SK-N-DZ (cell line): ENCODE results near the gene CFAP206.
A peak's percentile ranks its signal among the peaks of the same experiment; 100 is the strongest.
"Not testable (repeated sequence)": the region's sequence is repeated elsewhere in the genome, so short reads cannot be mapped to it uniquely, and the experiment has no call there.

ENCODE experiments used
- DNase-seq: peaks from one replicate; pipeline ENCODE4 v3.0.0-alpha.2; 2015; ENCODE audit warnings: low spot score

Gene CFAP206

DNA sequence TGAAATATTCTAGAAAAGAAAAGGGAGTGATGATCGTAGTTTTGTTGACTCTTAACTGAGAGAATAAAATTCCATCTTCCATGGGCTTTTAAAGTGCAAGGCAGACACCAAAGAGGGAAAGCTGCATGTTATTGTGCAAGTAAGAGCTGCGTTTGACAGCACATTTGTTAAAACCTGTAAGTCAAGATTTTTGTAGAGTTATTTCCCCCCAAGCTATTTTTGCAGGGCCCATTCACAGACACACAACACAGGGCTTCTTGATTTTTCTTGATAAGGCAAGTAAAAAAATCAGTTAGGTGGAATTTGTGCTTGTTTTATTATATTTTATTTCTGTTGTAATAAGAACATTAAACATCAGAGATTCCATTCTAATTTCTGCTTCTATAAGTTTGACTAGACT is 13.8 kb downstream of the CFAP206 start:
- DNase-seq: no peak

DNA sequence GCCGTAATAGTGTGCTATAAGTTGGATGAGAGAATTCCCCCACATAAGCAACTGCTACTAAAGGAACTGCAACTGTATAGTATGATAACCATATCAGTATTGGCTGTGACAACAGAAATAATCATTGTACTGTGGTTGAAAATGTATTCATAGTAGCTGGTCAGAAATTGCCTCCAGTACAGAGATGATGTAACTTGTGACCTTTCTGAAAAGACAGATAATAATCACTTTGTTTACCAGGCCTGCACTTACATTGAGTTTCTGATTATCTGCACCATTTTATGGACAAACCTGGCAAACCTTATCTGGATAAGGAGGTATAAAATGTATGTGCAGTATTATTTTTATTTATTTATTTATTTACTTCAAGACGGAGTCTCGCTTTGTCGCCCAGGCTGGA is 19.0 kb downstream of the CFAP206 start:
- DNase-seq: no peak

DNA sequence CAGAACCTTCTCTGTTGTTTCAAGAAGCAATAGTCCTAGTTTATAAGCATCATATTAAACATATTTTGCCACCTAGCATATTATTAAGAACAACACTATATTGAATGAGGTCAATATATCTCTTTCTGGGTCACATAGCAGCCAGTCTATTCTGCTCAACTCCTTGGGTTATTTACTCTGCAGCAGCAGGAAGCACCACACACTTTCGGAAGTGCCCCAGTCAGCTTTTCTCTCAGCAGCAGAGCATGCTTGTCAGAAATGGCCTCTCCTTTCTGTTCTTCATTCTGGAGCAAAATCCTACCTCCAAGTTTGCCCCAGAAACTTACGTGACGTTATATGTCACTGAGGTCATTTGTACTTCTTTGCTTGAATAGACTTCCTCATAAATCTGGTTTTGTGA is 22.7 kb downstream of the CFAP206 start:
- no peak for DNase-seq

DNA sequence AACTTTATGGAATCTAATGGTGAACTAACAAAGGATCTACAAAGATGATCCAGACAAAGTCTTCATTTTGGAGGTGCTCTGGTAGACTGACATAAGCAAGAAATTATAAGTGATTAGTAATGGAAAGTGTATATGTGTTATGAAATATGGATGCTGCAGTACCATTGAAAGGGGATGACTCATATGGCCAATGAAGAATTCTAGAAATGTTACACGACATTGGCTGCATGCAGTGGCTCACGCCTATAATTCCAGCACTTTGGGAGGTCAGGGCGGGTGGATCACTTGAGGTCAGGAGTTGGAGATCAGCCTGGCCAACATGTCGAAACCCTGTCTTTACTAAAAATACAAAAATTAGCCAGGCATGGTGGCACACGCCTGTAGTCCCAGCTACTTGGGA is 23.5 kb downstream of the CFAP206 start:
- DNase-seq: no peak

DNA sequence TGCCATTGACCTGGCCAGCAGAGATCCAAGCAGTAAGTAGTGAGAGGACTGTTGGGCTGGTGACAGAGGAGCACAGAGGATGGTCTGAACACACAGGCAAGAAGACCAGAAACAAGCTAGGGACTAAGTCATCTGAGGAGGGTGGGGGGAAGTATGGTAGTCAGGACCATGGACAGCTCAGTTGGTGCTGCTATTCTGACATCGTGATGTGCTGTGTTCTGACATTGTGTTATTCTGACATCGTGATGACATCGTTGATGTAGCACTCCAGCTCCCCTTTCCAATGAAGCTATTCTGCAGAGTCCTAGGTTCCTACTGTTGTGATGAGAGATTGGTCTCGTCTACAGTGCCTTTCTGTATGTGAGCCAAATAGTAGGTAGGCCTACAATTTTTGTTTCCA is 28.7 kb downstream of the CFAP206 start:
- DNase-seq: peak; percentile 50

DNA sequence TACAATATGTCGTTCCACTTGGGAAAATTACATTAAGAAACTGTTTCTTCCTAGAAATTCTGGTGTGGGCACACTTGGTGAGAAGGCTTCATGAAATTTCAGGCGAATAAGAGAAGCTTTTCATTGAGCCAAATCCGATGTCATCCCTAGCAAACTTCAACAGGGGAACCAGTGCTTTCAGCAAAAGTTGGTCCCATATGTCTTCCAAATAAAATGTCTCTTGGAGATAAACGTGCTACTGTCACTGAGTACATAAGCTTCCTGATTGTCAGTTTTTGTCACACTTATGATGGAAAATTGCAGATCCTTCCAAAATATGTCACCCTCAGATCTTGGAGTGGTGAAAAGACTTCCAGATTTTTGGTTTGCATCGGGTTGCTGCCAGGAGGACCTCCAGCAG is 33.9 kb downstream of the CFAP206 start:
- no peak for DNase-seq

DNA sequence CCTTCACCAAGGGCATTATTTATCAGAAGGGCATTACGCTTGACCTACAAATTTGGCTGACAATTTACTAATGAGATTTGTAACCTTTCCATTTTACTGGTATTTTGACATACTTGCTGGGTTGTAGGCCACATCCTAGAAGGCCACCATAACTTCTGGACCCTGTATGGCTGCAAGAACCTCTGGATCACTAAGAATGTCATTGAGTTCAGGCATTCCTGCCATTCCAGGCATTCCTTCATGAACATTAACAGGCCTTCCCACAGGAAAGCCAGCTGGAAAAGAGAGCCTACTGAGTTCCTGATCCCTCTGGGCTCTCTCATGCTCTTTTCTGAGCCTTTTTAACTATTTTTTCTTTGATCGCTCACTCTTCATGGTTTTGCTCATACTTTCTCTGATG is 36.6 kb downstream of the CFAP206 start:
- no peak for DNase-seq

DNA sequence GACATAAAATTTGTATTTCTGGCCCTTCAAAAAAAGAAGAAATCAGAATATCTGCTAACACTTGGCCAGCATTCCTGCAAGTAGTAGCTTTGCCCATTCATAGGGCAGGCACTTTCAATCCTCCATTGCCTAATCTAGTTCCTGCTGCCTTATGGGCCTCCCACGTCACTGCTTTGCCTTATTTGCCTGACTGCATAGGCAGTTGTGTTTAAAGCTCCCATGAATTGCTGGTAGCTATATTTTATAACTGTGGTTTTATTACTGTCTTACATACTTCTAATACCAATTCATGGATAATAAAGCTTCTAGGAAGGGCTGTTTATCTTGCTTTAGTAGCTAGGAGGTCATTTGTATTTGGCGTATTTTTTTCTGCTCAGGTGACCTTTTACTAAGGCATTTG is 57.3 kb downstream of the CFAP206 start:
- no peak for DNase-seq

DNA sequence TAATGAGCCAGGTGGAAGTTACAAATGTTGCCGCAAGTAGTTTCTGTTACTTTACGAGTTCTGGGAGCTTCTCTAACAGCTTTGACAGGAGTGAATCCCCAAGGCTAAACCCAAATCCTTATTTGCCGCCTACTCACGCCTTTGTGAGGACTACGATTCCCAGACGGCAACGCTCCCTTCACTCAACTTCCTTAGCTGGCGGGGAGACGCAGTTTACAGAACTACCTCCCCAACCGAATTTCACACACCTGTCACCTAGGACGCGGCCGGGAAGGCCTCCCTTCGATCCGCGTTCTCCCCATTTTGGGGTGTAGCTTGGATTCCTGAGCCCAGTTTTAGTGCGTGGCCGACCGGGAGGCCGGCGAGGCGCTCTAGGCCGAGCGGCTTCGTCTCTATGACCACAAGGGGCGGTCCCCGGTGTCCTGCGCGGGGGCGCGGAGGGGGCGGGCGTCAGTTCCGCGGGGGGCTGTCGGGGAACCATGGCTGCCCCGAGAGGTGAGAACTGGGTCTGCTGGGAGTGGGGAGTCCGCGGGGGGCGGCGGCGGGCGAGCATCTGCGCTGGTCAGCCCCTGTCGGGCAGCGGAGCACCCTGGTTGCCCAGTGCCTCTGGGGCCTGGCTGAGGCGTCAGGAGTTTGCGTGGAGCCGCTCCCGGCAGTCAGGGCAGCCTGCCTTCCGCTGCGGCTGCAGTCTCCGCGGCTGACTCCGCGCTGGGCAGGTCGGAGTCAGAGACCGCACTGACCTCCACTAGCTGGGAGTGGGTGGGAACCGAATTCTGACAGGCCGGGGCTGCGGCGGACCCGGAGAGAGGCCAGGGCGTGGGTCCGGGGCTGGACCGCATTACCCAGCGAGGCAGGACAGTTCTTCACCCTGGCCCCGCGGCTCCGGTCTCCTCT is 65.0 kb downstream of the CFAP206 start, which contains the start of gene SLC35A1:
SLC35A1 (plus strand) TSS at position 450 of the 894 bp plus-strand sequence; CDS start at position 480, 30 bp downstream.
- DNase-seq: peak; percentile 87

DNA sequence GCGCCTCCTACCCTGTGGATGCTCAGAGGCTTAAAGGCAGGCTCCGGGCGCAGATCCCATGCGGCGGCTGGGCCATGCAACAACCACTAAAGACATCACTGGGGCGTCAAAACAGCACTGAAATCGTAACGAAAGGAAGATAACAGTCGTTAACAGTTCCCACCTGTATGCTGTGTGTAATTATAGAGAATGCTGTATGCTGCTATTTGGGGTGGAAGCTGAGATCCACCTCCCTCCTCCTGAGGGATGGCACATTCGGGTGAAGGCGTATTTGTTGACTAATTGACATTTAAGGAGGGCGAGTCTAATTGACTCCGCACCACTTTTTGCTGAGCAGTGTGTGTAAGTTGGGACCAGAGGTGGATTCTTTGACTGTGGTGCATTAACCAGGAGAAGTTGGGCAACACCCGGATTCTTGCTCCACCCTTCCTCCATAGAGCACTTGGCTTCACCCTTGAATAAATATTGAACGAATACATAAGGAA is 65.7 kb downstream of the CFAP206 start:
- DNase-seq: peak; percentile 68

DNA sequence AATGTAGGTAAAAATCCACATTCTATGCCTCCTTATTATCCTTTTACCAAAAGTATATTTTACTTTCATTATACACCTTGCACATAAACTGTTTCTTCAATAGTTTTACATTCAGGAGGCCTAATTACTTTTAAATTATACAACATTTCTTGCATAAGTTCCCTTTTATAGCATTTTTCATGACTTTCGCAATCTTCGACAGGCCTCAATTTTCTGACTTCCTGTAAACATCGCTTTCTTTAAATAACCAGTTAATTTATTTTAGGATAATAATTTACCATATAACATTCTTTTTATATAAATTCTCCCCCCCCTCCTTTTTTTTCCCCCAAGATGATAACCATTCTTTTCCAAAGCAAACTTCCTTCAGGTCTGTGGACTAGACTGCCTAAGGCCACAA is 74.2 kb downstream of the CFAP206 start:
- DNase-seq: no peak

DNA sequence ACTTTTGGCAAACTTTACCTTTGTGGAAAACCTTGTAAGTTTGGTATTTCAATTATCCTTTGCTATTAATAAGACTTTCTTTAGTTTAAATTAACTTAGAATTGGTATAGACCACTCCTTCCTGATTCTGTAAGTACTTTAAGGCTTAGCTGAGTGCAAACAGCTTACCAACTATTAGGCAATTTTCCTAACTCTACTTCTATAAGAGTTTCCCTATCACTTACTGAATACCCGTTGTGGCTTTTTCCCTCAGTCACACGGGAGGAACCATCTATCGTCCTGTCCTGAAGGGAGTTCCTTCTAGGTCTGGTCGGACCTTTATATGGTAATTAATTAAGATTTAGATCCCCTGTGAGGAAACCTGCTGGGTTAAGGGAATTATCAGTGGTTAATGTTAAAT is 74.6 kb downstream of the CFAP206 start:
- DNase-seq: no peak

DNA sequence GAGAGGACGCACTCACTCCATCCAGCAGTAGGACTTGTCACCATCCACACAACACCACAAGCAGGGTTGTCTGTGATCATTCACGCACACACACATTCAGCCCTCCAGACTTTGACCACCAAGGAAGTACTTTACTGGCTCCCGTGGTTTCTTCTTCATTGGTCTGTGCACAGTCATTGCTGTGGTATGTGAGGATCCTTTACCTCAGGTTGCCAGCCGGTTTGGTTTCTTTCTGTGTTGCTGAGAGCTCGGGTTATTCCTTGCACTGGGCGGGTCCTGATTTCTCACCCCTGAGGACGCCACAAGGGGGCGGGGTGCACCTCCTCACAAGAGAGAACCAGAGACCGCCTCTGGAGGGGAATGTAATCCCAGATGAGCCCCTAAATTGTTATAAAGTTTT is 76.2 kb downstream of the CFAP206 start:
- no peak for DNase-seq

DNA sequence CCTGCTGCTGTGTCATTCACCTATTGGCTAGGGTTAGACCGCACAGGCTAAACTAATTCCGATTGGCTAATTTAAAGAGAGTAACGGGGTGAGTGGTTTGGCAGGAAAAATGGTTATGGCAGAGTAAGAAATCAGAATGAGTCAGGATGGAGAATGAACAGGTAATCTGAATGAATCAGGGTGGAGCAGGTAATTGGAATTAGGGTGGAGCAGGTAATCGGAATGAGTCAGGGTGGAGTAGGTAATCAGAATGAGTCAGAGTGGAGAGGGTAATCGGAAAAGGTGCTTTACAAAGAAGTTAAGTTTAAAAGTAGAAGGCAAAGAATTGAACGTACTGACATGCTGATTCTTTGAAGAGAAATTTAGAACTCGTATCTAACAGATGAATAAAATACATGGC is 76.7 kb downstream of the CFAP206 start:
- DNase-seq: no peak

DNA sequence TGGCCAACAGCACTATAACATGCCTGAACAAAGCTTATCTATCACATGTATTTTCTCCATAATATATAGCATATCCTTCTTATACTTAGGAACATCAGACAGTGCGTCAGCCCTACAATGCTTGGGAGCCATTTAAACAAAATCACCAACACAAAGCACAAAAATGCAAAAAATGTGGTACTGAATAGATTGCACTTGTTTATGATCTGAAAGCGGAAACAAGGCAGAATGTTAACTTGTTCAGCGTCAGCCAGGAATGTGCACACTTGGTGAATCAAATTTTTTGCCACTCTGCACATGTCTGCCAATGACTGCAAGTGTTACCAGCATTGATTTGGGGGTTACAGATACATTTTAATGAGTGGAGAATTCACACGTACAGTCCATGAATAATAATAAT is 79.8 kb downstream of the CFAP206 start:
- DNase-seq: no peak

DNA sequence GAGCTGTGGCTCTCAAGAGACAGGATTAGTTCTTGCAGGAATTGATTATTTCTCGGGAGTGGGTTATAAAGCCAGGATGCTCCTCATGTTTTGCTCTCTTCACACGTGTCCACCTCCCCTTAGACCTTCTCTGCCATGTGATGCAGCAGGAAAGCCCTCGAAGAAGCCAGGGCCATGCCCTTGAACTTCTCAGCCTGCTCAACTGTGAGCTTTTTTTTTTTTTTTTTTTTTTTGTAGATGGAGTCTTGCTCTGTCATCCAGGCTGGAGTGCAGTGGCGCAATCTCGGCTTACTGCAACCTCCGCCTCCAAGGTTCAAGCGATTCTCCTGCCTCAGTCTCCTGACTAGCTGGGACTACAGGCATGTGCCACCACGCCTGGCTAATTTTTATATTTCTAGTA is 81.6 kb downstream of the CFAP206 start:
- DNase-seq: not testable (repeated sequence)

DNA sequence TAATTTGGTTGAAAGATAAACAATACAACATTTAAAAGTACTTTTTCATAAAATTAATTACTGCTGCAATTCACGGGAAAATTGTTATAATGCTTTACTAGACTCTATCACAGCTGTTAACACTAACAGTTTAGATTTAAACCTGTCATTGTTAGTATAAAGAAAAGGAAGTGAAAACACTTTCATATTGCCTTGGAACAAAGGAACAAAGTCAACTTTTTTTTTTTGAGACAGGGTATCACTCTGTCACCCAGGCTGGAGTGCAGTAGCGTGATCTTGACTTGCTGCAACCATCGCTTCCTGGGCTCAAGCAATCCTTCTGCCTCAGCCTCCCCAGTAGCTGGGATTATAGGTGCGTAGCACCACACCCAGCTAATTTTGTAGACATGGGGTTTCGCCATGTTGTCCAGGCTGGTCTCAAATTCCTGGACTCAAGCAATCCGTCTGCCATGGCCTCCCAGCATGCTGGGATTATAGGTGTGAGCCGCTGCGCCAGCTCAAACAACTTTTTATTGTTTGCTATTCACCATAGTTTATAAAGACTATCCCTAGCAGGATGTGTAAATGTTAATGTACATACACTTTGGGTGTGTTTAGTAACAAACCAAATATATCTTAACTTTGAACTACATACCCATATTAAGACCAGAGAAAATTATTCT is 87.1 kb downstream of the CFAP206 start:
- DNase-seq: no peak

DNA sequence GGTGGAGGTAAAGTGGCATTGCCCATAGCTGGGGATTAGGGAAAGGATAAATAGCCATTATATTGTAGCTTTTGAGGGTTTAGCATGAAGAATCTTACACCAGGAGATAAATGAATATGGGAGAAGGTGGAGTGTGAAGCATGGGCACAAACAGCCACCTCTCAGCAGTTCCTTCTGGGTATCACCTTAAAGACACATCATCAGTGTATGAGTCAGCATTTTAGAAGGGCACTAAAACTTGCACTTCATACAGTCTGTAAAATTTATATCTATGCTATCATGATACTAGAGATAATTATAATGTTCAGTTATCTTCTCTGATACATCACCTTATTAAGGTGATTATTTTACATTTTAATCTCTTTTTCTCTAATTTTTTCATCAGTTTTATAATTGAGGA is 90.3 kb downstream of the CFAP206 start:
- DNase-seq: no peak

DNA sequence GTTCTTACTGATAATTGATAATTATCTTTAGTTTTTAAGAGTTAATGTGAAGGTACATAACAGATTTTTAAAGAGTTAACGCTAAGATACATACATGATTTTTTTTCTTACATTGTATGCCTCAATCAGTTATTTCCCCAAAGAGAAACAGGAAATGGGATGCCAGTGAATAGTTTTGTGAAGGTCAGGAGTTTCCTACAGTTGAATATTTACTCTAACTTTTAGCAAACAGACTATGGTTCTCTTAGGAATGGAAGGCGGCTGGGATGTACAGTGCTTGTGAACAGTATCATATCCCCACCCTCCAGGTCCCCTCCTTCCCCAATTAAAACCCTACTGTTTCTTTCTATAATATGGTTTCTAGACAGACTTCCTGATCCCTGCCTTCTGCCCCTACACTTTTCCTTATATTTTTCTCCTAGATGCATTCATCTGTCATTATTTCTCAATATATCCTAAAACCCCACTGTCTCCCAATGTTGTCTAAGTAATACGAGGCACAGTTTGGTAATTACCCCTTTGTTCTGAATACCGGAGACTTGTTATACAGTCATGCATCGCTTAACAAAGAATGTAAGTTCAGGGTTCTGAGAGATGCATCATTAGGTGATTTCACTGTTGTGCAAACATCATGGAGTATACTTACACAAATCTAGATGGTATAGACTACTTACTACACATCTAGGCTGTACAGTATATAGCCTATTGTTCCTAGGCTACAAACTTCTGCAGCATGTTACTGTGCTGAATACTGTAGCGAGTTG is 94.2 kb downstream of the CFAP206 start:
- DNase-seq: no peak

DNA sequence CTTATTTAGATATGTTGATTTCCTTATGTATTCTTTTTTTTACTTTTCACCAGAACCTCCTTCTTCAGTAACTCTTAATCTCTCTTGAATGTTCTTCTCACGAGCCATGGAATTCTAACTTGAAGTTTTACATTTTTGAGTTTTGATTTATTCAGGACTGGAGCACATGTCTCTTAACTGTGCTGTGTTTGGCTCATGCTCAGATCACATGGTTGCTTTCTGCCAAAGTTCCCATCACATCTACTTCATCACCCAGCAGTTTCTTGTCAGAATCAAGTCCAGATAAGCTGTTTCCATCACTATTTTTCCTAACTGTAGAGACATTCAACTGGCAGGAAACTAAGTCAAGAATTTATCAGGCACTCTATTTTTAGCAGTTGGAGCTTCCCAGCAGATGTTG is 96.7 kb downstream of the CFAP206 start:
- no peak for DNase-seq
